NK-92 treated with Interleukin-12 subunit alpha and Interleukin-12 subunit beta, amount 100 ng/mL, for 24 hours (cell line): ENCODE measurements around the gene DERL2.

Experiments
- DNase-seq: peaks from one replicate; lab custom pipeline; 2025; lab: John Stamatoyannopoulos, UW

Gene DERL2

GRCh38 chr17:5501685-5502084, 15.7 kb upstream of the DERL2 start:
- DNase-seq = no peak

- no peak for DNase-seq
Observed at GRCh38 chr17:5500589-5501391, 14.8 kb upstream of the DERL2 start.

GRCh38 chr17:5500247-5500588, 14.2 kb upstream of the DERL2 start:
- no peak for DNase-seq

GRCh38 chr17:5499476-5500231, 13.7 kb upstream of the DERL2 start:
- no peak for DNase-seq

- no peak for DNase-seq
Observed at GRCh38 chr17:5492970-5493369, 7.0 kb upstream of the DERL2 start.

DNA sequence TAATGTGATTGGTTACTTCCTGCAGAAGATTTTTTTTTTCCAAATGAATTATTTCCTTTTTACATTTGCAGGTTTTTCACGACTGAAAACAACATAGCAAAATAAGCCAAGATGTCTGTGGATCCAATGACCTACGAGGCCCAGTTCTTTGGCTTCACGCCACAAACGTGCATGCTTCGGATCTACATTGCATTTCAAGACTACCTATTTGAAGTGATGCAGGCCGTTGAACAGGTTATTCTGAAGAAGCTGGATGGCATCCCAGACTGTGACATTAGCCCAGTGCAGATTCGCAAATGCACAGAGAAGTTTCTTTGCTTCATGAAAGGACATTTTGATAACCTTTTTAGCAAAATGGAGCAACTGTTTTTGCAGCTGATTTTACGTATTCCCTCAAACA, 2.8 kb upstream of the DERL2 start:
- no peak for DNase-seq

- peak; percentile 91 for DNase-seq
Observed at GRCh38 chr17:5486206-5487124, 487 bp upstream of the DERL2 start, which contains the start of gene MIS12. MIS12 (plus strand) TSS chr17:5486566; CDS start chr17:5488863, 2,297 bp downstream.

DNA sequence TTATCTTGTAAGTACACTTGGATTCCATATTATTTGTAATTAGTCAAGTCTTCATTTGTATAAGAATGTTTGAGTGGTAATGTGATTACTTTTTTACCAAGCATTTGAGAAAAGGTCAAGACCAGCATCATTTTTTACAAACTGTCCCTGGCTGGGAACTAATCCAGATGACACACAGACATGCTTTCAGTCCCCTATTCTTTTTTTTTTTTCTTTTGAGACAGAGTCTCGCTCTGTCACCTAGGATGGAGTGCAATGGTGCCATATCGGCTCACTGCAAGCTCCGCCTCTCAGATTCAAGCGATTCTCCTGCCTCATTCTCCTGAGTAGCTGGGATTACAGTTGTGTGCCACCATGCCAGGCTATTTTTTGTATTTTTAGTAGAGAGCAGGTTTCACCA, 4.5 kb downstream of the DERL2 start:
- no peak for DNase-seq

DNA sequence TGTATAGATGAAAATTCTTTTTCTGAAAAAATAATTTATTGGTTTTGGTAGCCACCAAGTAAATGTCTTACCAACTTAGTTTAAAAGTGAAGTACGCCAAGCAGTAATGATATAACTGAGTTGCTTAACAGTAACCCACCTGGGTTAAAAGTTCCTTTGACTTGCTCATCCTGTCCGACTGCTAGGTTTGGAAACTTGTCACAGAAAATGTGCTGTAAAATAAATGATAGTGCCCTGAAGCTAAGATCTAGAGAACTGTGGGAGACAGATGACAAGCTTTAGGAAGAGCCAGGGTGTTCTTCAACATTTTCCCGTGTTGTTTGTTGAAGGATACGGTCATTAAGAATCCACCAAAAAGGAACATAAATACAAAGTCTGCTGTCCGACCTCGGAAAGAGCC, 5.0 kb downstream of the DERL2 start:
- DNase-seq = no peak

- DNase-seq = no peak
Observed at GRCh38 chr17:5478992-5479391, 7.0 kb downstream of the DERL2 start.

GRCh38 chr17:5473906-5474305, 12.1 kb downstream of the DERL2 start:
- DNase-seq = no peak

- no peak for DNase-seq
Observed at GRCh38 chr17:5472511-5472910, 13.5 kb downstream of the DERL2 start.

DNA sequence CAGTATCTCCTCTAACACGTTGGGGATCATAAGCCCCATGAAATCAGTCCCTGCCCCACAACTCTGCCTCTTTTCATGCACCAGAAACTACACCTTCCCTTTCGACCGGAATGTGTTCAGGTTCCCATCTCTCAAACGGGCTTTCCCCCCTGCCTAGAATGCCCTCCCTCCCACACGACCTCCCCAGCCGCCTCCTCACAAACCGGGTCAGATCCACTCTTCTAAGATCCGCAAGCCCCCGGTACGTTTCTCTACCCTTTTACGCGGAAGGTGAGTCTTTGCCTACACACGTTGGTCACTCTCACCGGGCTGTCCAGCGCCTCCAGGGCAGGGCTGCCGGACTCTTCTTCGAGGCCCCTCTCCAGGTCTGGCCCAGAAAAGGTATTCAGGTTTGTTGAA, 17.9 kb downstream of the DERL2 start:
- DNase-seq = no peak

GRCh38 chr17:5467416-5467815, 18.6 kb downstream of the DERL2 start:
- no peak for DNase-seq

- DNase-seq = no peak
Observed at GRCh38 chr17:5466295-5466694, 19.7 kb downstream of the DERL2 start.

GRCh38 chr17:5464717-5465507, 21.1 kb downstream of the DERL2 start:
- no peak for DNase-seq

- DNase-seq = no peak
Observed at GRCh38 chr17:5446786-5447185, 39.2 kb downstream of the DERL2 start.

- DNase-seq = no peak
Observed at GRCh38 chr17:5444209-5444608, 41.8 kb downstream of the DERL2 start.

DNA sequence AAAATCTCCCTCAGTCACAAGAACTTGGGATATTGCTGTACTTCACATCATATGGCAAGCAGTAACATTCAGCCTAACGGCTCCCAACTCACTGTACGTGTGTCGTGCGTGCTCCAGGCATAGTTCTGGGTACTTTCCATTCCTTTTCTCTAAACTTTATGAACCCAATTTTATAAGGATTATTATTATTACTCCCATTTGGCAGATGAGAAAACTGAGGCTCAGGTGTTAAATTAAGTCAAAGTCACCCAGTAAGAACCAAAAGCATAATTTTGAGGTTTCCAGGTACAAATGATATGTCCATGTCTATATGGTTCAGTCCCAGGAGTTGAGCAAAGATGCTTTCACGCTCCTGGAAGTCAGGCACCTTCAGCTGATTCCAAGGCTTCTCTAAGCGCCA, 42.2 kb downstream of the DERL2 start:
- no peak for DNase-seq

DNA sequence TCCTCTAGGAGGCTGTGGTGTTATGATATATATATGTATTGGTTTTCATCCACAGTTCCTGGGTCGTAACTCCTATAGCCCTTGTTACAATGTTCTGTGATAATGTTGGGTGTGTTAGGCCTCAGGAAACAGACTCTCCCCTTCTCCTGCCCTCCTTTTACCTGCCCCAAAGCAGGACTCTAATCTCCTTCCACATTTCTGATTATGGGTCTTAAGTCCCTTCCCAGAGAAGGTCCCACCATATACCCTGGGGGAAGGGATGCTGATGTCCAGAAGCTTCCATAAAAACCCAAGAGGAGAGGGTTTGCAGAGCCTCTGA, 46.6 kb downstream of the DERL2 start:
- DNase-seq = no peak

GRCh38 chr17:5438716-5439445, 47.1 kb downstream of the DERL2 start, which contains the start of gene C1QBP:
C1QBP (minus strand) TSS chr17:5439155; CDS start chr17:5439073, 82 bp downstream.
- DNase-seq = peak; percentile 63
